ENCODE measurements around the gene TOR1AIP2.

TOR1AIP2 gene

GRCh38 chr1:179877586-179878265 lies at the start of gene TOR1AIP2:
Gene TOR1AIP2 (minus strand): TSS chr1:179877803. CDS start chr1:179852665, 25,138 bp downstream.
- H3K79me2 ChIP-seq (ENCODE audit: insufficient read depth, low read length), result peaks cover 39% of the 10 kb centered on the region
- peak within 1 kb of the TSS; percentile 98 for H3K4me3 ChIP-seq (ENCODE audit: low read depth, low read length, poor library complexity, severe bottlenecking)
- H2AFZ ChIP-seq (ENCODE audit: low read length), result peak within 1 kb of the TSS; percentile 77
- H3K9me3 ChIP-seq (ENCODE audit: low read length), result no peaks in the 10 kb centered on the region
- peak within 1 kb of the TSS; percentile 37 for H3K27ac ChIP-seq (ENCODE audit: low read depth, low read length, poor library complexity, severe bottlenecking)
- no peaks in the 10 kb centered on the region for H3K27me3 ChIP-seq (ENCODE audit: insufficient read depth, low read length)
- peak within 1 kb of the TSS; percentile 89 for H3K9ac ChIP-seq (ENCODE audit: low read length)
- H3K4me1 ChIP-seq (ENCODE audit: insufficient read depth, low read length, severe bottlenecking), result peaks cover 49% of the 10 kb centered on the region
- peaks cover 33% of the 10 kb centered on the region; the same call in 1 of the 2 replicates for H3K36me3 ChIP-seq (ENCODE audit: insufficient read depth, low read length)
- H4K20me1 ChIP-seq (ENCODE audit: insufficient read depth, low read length), result no peaks in the 10 kb centered on the region
- peak within 1 kb of the TSS; percentile 96 for H3K4me2 ChIP-seq (ENCODE audit: low read length)
- H3K9me2 ChIP-seq (ENCODE audit: low read depth, low read length), result no peaks in the 10 kb centered on the region
- no peaks in the 10 kb centered on the region for H3F3A ChIP-seq (ENCODE audit: insufficient read depth, low read length)
- TF ChIP-seq CTCF (IDR thresholded peaks at IDR 0.05; ENCODE audit: low read length) (0 out of 2 replicates have a peak, but pooled peaks have one; percentile 4), EZH2 (IDR thresholded peaks at IDR 0.05; ENCODE audit: borderline replicate concordance, low read length) (no peak)

GRCh38 chr1:179926850-179927205 lies 49.2 kb upstream of the TOR1AIP2 start:
- no peaks in the 10 kb centered on the region for H4K20me1 ChIP-seq (ENCODE audit: insufficient read depth, low read length)

GRCh38 chr1:179925922-179926849 lies 48.6 kb upstream of the TOR1AIP2 start:
- no peaks in the 10 kb centered on the region for H3K9me2 ChIP-seq (ENCODE audit: low read depth, low read length)
- H3K27me3 ChIP-seq (ENCODE audit: insufficient read depth, low read length), result no peaks in the 10 kb centered on the region
- no peak overlapping the region for H3K27ac ChIP-seq (ENCODE audit: low read depth, low read length, poor library complexity, severe bottlenecking)
- no peak overlapping the region for H3K9ac ChIP-seq (ENCODE audit: low read length)
- H3K36me3 ChIP-seq (ENCODE audit: insufficient read depth, low read length), result no peaks in the 10 kb centered on the region
- no peak overlapping the region for H3K4me3 ChIP-seq (ENCODE audit: low read depth, low read length, poor library complexity, severe bottlenecking)
- no peak overlapping the region for H2AFZ ChIP-seq (ENCODE audit: low read length)
- H3F3A ChIP-seq (ENCODE audit: insufficient read depth, low read length), result no peaks in the 10 kb centered on the region
- no peaks in the 10 kb centered on the region for H3K9me3 ChIP-seq (ENCODE audit: low read length)
- H4K20me1 ChIP-seq (ENCODE audit: insufficient read depth, low read length), result no peaks in the 10 kb centered on the region
- TF ChIP-seq EZH2 (IDR thresholded peaks at IDR 0.05; ENCODE audit: borderline replicate concordance, low read length) (no peak), CTCF (IDR thresholded peaks at IDR 0.05; ENCODE audit: low read length) (no peak)
- no peak overlapping the region for H3K4me2 ChIP-seq (ENCODE audit: low read length)
- no peaks in the 10 kb centered on the region for H3K79me2 ChIP-seq (ENCODE audit: insufficient read depth, low read length)
- no peaks in the 10 kb centered on the region for H3K4me1 ChIP-seq (ENCODE audit: insufficient read depth, low read length, severe bottlenecking)

More at GRCh38 chr1:179926850-179927205, 49.2 kb upstream of the TOR1AIP2 start:
- Histone ChIP-seq H3K27me3 (ENCODE audit: insufficient read depth, low read length) (no peaks in the 10 kb centered on the region), H3K9me2 (ENCODE audit: low read depth, low read length) (no peaks in the 10 kb centered on the region), H3K4me2 (ENCODE audit: low read length) (no peak overlapping the region), H2AFZ (ENCODE audit: low read length) (no peak overlapping the region), H3K4me3 (ENCODE audit: low read depth, low read length, poor library complexity, severe bottlenecking) (no peak overlapping the region), H3K27ac (ENCODE audit: low read depth, low read length, poor library complexity, severe bottlenecking) (no peak overlapping the region), H3K9ac (ENCODE audit: low read length) (no peak overlapping the region), H3K4me1 (ENCODE audit: insufficient read depth, low read length, severe bottlenecking) (no peaks in the 10 kb centered on the region), H3K79me2 (ENCODE audit: insufficient read depth, low read length) (no peaks in the 10 kb centered on the region), H3K36me3 (ENCODE audit: insufficient read depth, low read length) (no peaks in the 10 kb centered on the region), H3K9me3 (ENCODE audit: low read length) (no peaks in the 10 kb centered on the region), H3F3A (ENCODE audit: insufficient read depth, low read length) (no peaks in the 10 kb centered on the region)
- TF ChIP-seq EZH2 (IDR thresholded peaks at IDR 0.05; ENCODE audit: borderline replicate concordance, low read length), result no peak
- TF ChIP-seq CTCF (IDR thresholded peaks at IDR 0.05; ENCODE audit: low read length), result no peak

All from OCI-LY1 (cell line).